GM18870 (cell line): ENCODE data around the gene LHFPL6.
A peak's percentile ranks its signal among the peaks of the same experiment; 100 is the strongest.

Experiments
- ATAC-seq: cut with Tn5 transposase; IDR thresholded peaks from one replicate; pipeline ENCODE4 v1.9.1; 2021; ENCODE audit warnings: moderate library complexity; ENCODE audit not compliant: unreplicated experiment

The LHFPL6 gene

GRCh38 chr13:39481491-39481890, 121.5 kb downstream of the LHFPL6 start:
- ATAC-seq: no peak

- ATAC-seq: no peak
Observed at GRCh38 chr13:39474600-39474999, 128.4 kb downstream of the LHFPL6 start.

DNA sequence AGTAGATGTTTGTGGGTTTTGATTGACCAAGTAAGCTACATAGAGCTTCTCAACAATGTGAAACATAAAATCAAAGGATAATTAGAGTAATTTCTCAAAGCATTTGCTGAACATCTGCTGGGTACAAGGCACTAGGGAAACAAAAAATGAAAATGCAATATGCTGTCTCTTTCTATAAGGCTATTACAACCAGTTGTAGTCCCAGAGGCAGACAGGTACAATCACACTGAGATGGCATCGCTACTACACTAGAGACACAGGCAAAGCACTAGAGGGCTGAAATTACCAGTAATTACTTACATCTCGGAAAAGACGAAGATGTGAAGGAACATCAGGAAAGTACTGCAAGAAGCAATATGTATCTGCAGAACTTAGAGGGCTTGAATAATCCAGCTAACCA, 133.3 kb downstream of the LHFPL6 start:
- ATAC-seq: no peak

DNA sequence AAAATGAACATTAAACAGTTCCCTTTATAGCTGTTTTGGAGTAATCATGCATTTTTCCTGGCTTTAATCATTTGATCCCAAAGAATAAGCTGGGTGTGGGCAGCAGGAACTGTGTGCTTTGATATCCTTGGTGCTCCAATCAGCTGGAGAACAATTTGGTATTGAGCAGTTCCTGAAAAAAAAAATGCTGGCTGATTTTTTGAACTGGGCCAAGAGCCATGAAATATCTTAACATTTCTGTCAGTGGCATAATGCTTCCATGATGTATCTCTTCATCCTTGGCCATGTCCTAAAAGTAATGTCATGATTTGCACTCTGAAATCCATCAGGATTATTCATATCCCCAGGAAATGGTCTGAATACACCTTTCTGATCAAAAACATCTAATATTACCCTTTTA, 134.7 kb downstream of the LHFPL6 start:
- ATAC-seq: no peak

DNA sequence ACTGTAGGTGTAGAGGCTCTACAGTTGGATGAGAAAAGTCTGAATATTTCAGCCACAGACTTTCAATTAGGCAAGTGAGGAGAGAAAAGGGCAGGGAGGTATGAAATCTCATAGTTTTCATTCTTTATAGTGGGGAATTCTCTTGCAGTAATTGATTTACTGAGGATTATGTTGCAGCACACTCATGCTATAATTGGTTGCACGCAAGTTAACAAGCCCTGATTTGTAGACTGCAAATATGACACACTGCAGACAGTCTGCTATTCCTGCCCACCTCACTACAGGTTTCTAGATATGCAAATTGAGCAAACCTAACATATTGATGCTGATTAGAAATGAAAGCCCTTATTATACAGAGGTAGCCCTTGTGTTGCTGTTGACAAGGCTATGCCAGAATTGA, 139.4 kb downstream of the LHFPL6 start:
- ATAC-seq: no peak

- ATAC-seq: no peak
Observed at GRCh38 chr13:39462906-39463305, 140.1 kb downstream of the LHFPL6 start.

GRCh38 chr13:39462428-39462827, 140.6 kb downstream of the LHFPL6 start:
- no peak for ATAC-seq

DNA sequence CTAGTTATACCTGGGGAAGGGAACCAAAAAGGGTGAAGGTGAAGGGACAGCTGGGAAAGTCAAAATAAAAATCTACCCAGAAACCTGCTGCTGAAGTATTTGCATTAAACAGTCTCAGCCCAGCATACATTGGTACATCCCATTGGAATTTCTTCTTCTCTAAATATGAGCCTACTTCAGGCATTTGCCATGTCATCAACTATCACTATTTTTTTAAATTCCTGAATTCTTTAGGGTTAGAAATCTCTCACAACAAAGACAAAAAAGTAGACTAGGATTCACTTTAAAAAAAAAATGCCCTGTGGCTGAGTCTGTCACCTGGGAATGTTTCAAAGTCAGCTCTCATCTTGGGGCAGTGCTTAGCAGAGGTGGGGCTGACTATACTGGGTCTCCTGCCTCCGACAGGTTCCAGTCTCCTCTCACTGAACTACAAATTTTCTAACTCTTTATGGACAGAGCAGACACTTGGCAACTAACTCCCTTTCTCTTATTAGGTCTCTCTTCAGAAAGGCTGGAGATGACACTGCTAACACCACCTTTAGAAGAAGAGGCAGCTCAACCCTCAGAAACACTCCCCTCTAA, 141.2 kb downstream of the LHFPL6 start:
- no peak for ATAC-seq

DNA sequence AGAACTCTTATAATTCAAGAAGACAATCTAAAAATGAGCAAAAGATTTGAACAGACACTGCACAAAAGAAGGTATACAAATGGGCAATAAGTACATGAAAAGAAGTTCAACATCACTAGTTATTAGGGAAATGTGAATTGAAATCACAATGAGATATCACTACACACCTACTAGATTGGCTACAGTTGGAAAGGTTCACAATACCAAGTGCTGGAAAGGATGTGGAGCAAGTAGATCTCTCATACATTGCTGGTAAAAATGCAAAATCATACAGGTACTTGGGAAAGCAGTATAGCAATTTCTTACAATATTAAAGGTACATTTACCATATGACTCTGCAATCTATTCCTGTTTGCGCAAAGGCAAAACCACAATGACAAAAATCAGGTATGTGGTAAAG, 145.7 kb downstream of the LHFPL6 start:
- ATAC-seq: no peak

DNA sequence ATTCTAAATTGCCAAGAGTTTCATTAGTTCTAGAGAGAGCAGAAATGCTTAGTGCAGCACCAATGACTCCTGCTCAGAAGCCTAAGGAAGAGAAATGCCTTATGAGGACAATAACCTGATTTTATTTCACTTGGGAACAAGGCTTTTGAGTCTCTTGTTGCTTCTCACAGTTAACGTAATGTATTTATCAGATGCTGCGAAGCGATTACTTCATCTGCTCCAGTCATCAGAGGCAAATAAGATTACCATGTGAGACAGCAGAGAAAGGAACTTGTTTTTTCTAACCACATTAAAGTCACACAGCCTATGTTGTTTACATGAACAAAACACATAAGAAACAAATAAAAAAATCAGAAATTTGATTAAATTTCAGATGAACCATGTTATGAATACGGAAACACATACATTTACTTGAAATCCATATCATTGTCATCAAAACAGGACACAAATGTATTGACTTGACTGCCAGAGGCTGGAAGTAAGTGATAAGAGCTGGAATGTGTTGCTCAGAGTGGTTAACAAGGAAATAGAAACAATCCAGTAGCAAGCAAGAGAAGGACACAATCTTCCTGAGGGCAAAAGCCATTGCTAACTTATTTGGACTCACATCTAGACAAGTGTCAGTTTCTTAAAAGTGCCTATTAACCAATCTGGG, 147.3 kb downstream of the LHFPL6 start:
- ATAC-seq: no peak

DNA sequence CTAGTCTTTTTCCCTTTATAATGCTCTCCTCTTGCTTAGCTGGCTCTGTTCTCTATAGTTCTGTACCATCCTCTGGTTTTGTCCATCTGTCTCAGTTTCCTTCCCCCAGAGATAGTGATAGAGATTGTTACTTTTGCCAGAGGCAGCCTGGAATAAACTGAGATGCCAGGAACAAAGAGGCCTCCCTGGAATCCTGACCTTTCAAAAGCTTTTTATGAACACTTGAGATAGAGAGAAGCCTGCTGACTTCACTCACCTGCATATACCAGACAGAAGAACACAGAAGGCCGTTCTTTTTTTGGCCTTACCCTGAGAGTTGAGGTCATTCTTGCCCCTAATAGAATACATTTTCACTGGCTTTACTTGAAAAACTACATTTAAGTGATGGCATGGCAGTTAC, 150.2 kb downstream of the LHFPL6 start:
- ATAC-seq: no peak

DNA sequence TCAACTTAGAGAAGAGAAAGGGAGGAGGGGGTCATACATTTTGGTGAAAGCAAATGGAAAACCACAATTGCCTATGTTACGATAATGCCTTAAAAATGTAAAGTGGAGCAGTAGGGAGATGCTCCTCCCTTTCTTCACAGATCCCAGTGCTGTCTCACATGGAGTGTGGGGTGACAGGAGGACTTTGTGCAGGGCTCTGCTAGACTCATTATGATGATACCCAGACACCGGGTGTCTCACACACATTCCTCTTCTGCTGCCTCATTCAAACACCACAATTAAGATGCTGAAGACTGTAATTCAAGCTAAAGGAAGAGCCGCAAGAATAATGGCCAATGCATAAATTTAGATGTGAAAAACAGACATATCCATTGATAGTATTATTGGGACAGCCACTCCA, 150.6 kb downstream of the LHFPL6 start:
- ATAC-seq: no peak

DNA sequence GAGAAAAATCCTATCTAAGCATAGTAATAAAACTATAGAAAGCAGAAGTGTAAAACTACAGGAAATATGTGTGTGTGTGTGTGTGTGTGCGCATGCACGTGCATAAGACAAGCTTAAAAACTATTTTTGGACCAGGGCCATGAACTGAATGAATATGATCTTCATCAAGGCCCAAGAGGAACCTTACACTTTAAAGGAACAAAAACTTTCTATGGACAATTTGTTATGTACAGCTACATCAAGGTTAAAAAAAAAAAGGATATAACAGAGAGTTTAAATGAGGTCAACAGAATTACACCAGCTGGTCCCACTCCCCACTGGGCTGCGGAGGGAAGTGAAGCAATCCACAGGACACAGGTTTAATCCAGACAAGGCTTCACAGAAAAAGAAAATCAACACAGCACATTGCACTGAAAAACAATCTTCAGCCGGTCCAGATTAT, 151.1 kb downstream of the LHFPL6 start:
- peak; percentile 50 for ATAC-seq

GRCh38 chr13:39451301-39451700, 151.7 kb downstream of the LHFPL6 start:
- no peak for ATAC-seq

DNA sequence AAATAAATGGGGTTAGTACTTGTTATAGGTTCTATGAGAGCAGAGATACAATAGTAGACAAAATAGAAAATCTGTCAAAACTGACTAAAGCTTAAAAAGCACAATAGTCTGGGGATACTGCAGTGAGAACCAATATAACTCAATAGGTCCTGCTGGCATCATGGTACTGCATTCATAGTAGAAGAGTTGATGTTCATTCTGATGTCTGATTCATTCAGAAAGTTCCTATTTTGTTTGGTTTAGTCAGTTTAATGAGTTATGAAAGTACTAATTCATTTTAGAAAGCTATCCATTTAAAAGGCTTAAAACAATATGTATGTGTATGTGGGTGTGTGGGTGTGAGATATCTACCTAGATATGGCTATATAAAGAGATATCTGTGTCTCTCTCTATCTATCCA, 152.8 kb downstream of the LHFPL6 start:
- no peak for ATAC-seq

- no peak for ATAC-seq
Observed at GRCh38 chr13:39448834-39449233, 154.2 kb downstream of the LHFPL6 start.

DNA sequence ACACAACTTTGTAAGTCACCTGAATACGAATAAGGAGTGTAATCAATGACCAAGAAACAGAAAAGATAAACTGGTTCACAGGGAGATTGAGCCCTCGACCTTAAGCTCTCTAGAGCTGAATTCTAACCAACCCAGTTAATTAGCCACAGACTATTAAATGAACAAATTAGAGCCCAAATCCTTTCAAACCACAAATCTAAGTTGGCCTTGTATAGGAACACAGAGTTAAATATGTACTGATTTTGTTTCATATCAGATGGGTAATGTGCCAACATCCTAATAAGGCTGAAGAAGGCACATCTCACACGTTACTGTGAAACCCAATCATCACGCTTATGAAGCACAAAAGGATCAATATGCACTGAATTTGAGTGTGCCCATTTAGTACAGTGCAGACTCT, 156.1 kb downstream of the LHFPL6 start:
- no peak for ATAC-seq

GRCh38 chr13:39444866-39445265, 158.1 kb downstream of the LHFPL6 start:
- no peak for ATAC-seq

- ATAC-seq: no peak
Observed at GRCh38 chr13:39433651-39434050, 169.3 kb downstream of the LHFPL6 start.

DNA sequence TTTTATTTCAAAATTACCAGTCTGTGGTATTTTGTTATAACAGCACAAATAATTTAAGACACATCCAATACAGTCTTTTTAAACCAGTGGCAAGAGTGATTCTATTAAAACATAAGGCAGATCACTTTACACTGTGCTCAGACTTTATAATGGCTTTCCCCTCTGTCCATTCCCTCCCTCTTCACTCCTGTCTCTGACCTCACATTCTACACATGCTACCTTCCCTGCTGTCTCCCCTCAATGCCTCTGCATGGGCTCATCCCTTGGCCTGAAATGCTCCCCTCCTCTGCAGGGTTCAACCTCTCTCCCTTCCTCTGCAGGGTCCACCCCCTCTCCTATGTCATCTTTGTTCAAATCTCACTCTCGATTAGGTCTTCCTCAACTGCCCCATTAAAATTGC, 170.8 kb downstream of the LHFPL6 start:
- ATAC-seq: no peak

GRCh38 chr13:39422845-39423565, 180.0 kb downstream of the LHFPL6 start:
- no peak for ATAC-seq

GRCh38 chr13:39419876-39420275, 183.1 kb downstream of the LHFPL6 start:
- no peak for ATAC-seq
